GM19455 (cell line): ENCODE results near the gene FAM13B.
"Not testable (repeated sequence)": the region's sequence is repeated elsewhere in the genome, so short reads cannot be mapped to it uniquely, and the experiment has no call there.

Experiments
- ATAC-seq: cut with Tn5 transposase; IDR thresholded peaks from one replicate; pipeline ENCODE4 v1.9.1; 2021; ENCODE audit not compliant: unreplicated experiment

Gene FAM13B

GRCh38 chr5:137989419-137989818 is 43.5 kb downstream of the FAM13B start:
- no peak for ATAC-seq

- ATAC-seq, result no peak
Observed at GRCh38 chr5:137975208-137975607, 57.7 kb downstream of the FAM13B start.

GRCh38 chr5:137970384-137970783 is 62.5 kb downstream of the FAM13B start:
- ATAC-seq, result not testable (repeated sequence)

GRCh38 chr5:137960819-137961218 is 72.1 kb downstream of the FAM13B start:
- ATAC-seq, result no peak

GRCh38 chr5:137960141-137960540 is 72.7 kb downstream of the FAM13B start:
- ATAC-seq, result no peak

- no peak for ATAC-seq
Observed at GRCh38 chr5:137959488-137959887, 73.4 kb downstream of the FAM13B start.

GRCh38 chr5:137957948-137958347 is 74.9 kb downstream of the FAM13B start:
- no peak for ATAC-seq

- no peak for ATAC-seq
Observed at GRCh38 chr5:137954131-137954879, 78.6 kb downstream of the FAM13B start.

GRCh38 chr5:137945825-137946224 is 87.1 kb downstream of the FAM13B start:
- ATAC-seq, result no peak

- ATAC-seq, result not testable (repeated sequence)
Observed at GRCh38 chr5:137944280-137944679, 88.6 kb downstream of the FAM13B start.

- no peak for ATAC-seq
Observed at GRCh38 chr5:137939331-137939730, 93.5 kb downstream of the FAM13B start.

GRCh38 chr5:137938751-137939143 is 94.1 kb downstream of the FAM13B start:
- no peak for ATAC-seq

- no peak for ATAC-seq
Observed at GRCh38 chr5:137937994-137938750, 94.7 kb downstream of the FAM13B start.

GRCh38 chr5:137935694-137936093 is 97.2 kb downstream of the FAM13B start:
- no peak for ATAC-seq

GRCh38 chr5:137935190-137935589 is 97.7 kb downstream of the FAM13B start:
- ATAC-seq, result no peak

GRCh38 chr5:137933491-137933911 is 99.4 kb downstream of the FAM13B start:
- ATAC-seq, result no peak

GRCh38 chr5:137932800-137933199 is 100.1 kb downstream of the FAM13B start:
- ATAC-seq, result no peak

GRCh38 chr5:137923856-137924255 is 109.0 kb downstream of the FAM13B start:
- ATAC-seq, result no peak

- no peak for ATAC-seq
Observed at GRCh38 chr5:137921931-137922330, 110.9 kb downstream of the FAM13B start.

- ATAC-seq, result no peak
Observed at GRCh38 chr5:137916923-137917322, 116.0 kb downstream of the FAM13B start.

- ATAC-seq, result no peak
Observed at GRCh38 chr5:137914758-137915157, 118.1 kb downstream of the FAM13B start.

- no peak for ATAC-seq
Observed at GRCh38 chr5:137902408-137903133, 130.3 kb downstream of the FAM13B start.
